A549 treated with RU486 at 1 μM for 4 hours (cell line): Measurements from ENCODE around the gene TNFRSF1B. TPM values are rescaled to one million over a fixed set of nuclear protein-coding genes. Genes with fewer than 3 reads are reported as not detected.

Experiments
- total RNA-seq: library from RNA; stranded (reverse); fragments of 200-300 nt; extraction: Qiagen RNA extraction; gene quantifications from 5 replicates; pipeline ENCODE4 v1.2.3, GENCODE V29; 2022; ENCODE audit warnings: low read depth

Gene TNFRSF1B
- total RNA-seq, result 0.45 to 0.69 TPM (median 0.60 TPM) in 5 replicates

GRCh38 chr1:12166834-12167492 is at the start of gene TNFRSF1B:
TNFRSF1B (plus strand) TSS chr1:12166991; CDS start chr1:12167092, 101 bp downstream.

DNA sequence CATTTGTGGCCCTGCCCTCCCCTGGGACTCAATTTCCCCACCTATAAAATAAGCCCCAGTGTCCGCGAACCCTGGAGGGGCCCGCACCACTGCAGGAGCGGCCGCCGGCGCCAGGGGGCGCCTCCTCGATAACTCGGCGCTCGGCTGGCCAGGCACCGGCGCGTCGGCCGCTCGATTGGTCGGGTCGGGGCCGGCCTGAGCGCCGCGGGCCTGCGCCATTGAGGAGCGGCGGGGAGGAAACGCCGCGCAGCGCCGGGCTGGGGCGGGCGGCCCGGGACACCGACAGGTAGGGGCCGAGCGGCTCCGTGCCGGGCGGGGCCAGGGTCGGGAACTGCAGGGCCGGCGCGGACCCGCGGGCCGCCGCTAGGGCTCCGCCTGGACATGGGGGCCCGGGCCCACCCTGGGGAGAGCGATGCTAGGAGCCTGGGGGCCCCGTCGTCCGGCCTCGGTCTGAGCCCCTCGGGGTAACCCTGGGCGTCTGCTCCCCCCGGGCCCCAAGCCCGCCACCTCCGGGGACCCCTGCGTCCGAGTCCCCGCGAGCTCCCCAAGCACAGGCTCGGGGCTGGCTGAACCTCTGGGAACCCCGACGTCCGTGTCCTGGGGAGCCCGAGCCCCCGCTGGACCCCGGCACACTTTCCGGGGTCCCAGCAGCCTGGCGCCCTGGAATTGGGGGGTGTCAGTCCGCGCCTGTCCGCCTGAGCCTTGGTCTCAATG is 63.2 kb downstream of the TNFRSF1B start, which contains the start of gene VPS13D:
VPS13D (plus strand) TSS at position 196 of the 714 bp plus-strand sequence. CDS start 4,237 bp downstream, outside the sequence.

Other genes starting within 250 kb of the TNFRSF1B start
- gene KIAA2013, start 240.6 kb upstream of the TNFRSF1B start, total RNA-seq, result 28.3 to 50.7 TPM (median 45.7 TPM) in 5 replicates
- 72.3 to 83.5 TPM (median 81.5 TPM) in 5 replicates for gene PLOD1, start 232.3 kb upstream of the TNFRSF1B start, total RNA-seq
- gene MFN2, start 186.5 kb upstream of the TNFRSF1B start, total RNA-seq, result 29.1 to 36.4 TPM (median 33.8 TPM) in 5 replicates
- 10.6 to 15.7 TPM (median 12.1 TPM) in 5 replicates for gene MIIP, start 147.5 kb upstream of the TNFRSF1B start, total RNA-seq
- 0.09 to 0.14 TPM (median 0.12 TPM) in 4 of 5 replicates, not detected in the other for gene TNFRSF8, start 103.7 kb upstream of the TNFRSF1B start, total RNA-seq
- 6.2 to 7.5 TPM (median 6.8 TPM) in 5 replicates for gene VPS13D, start 63.0 kb downstream of the TNFRSF1B start, total RNA-seq